ENCODE measurements around the gene G6PC3.

DNA sequence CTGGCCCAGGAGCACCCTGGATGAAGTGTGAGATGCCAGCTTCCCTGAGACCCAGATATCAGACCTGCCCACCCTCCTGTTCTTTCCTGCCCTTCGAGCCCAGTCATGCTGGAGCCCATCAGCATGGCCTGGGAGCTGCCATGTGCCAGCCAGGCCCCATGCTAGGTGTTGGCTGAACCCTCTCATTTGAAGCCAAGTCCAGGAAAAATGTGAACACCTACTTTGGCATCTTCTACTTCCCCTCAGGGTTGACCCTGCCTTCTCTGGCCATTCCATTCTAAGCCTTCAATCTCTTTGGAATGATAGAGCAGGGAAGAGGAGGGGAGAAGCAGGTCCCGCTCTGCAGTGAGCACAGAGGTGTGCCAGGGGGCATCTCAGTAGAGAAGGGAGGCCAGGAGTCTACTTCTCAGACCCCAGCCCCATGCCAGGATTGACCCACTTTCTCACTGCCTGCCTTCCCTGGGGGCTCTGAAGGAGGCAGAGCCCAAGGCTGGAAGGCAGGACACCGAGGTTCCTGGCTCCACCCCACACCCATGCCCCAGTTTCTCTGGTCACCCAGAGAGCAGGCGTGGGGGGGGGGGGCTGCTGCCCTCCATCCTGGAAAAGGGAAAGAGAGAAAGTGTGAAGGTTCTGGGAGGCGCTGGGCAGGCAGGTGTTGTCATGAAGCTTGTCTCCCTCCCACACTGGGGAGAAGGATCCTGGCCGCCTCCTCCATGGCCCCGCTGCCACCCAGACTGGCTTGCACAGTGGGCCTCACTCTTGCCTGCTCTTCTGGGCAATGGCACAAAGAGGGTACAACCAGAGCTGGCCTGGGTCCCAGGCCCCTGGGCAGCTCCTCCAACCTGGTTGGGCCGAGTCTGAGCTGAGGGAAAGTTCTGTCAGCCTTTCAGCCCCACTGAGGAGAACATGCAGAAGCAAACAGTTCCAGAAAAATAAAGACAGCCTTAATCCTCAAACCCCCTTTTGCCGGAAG, 43.6 kb downstream of the G6PC3 start:
- TF ChIP-seq, protein P1, sequence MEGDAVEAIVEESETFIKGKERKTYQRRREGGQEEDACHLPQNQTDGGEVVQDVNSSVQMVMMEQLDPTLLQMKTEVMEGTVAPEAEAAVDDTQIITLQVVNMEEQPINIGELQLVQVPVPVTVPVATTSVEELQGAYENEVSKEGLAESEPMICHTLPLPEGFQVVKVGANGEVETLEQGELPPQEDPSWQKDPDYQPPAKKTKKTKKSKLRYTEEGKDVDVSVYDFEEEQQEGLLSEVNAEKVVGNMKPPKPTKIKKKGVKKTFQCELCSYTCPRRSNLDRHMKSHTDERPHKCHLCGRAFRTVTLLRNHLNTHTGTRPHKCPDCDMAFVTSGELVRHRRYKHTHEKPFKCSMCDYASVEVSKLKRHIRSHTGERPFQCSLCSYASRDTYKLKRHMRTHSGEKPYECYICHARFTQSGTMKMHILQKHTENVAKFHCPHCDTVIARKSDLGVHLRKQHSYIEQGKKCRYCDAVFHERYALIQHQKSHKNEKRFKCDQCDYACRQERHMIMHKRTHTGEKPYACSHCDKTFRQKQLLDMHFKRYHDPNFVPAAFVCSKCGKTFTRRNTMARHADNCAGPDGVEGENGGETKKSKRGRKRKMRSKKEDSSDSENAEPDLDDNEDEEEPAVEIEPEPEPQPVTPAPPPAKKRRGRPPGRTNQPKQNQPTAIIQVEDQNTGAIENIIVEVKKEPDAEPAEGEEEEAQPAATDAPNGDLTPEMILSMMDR (IDR thresholded peaks at IDR 0.05) = no peak
- no peak for TF ChIP-seq POLR2A (IDR thresholded peaks at IDR 0.05)

Measured in esophagus squamous epithelium (tissue), 4 donors.